8988T (cell line): ENCODE data around the gene PEX11A.

Source experiments
- DNase-seq: peaks from one replicate; pipeline ENCODE4 v3.0.0; 2011

The PEX11A gene

GRCh38 chr15:89654847-89655805, 35.4 kb downstream of the PEX11A start, which contains the start of gene KIF7:
KIF7 (minus strand) TSS chr15:89655467; CDS start chr15:89652930, 2,537 bp downstream.
- DNase-seq, result peak; percentile 77

- no peak for DNase-seq
These were observed 36.2 kb downstream of the PEX11A start for GRCh38 chr15:89654301-89654761.

GRCh38 chr15:89653578-89653977, 37.0 kb downstream of the PEX11A start:
- no peak for DNase-seq

GRCh38 chr15:89652666-89653065, 37.9 kb downstream of the PEX11A start:
- no peak for DNase-seq

- no peak for DNase-seq
These were observed 38.4 kb downstream of the PEX11A start for GRCh38 chr15:89652131-89652530.

- no peak for DNase-seq
These were observed 40.8 kb downstream of the PEX11A start for GRCh38 chr15:89649716-89650115.

GRCh38 chr15:89649013-89649625, 41.4 kb downstream of the PEX11A start:
- no peak for DNase-seq

GRCh38 chr15:89648106-89649012, 42.2 kb downstream of the PEX11A start:
- DNase-seq, result no peak

GRCh38 chr15:89647191-89647851, 43.2 kb downstream of the PEX11A start:
- peak; percentile 95 for DNase-seq

GRCh38 chr15:89646416-89647141, 44.0 kb downstream of the PEX11A start:
- no peak for DNase-seq

GRCh38 chr15:89645680-89646079, 44.9 kb downstream of the PEX11A start:
- DNase-seq, result no peak

GRCh38 chr15:89642106-89642505, 48.4 kb downstream of the PEX11A start:
- DNase-seq, result no peak

GRCh38 chr15:89641053-89641452, 49.5 kb downstream of the PEX11A start:
- no peak for DNase-seq

GRCh38 chr15:89640245-89640644, 50.3 kb downstream of the PEX11A start:
- no peak for DNase-seq

GRCh38 chr15:89633585-89633984, 57.0 kb downstream of the PEX11A start:
- DNase-seq, result no peak

- no peak for DNase-seq
These were observed 57.8 kb downstream of the PEX11A start for GRCh38 chr15:89632563-89633430.

- DNase-seq, result no peak
These were observed 58.7 kb downstream of the PEX11A start for GRCh38 chr15:89631902-89632264.
